HuH-7 (cell line): ENCODE results near the gene MBNL2.

Experiments
- DNase-seq: peaks from one replicate; pipeline ENCODE4 v3.0.0; 2011; ENCODE audit warnings: low spot score

The MBNL2 gene

DNA sequence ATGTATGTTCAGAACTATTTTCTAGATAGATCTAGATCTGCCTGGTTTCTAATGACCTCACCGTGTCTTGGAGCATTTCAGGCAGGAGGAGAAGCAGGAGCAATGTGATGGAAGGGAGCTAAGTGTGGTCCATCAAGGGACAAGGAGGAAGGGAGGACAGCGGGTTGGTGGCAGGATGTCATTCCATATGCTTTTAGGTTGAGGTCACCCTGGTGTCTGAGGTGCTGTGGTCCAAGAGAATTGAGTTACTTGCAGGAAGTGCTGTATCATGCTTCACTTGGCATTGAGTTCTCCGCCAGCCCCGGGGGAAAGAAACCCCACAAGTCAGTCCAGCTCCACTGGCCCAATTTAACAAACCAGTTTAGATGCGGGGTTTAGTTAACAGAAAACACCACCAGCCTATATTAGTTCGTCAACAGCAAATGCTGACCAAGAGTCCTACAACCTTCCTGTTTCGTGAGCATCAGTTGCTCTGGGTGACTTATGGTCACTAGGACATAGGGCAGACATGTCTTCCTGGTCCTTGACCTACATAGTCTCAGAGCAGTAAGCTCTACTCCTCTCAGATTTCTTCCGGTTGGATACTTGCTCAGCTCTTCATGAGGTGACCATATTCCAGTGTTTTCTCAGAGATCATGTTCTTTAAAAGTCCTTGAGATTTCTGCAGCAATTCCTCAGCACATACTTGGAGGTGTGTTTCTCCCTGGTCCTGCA is 79.4 kb downstream of the MBNL2 start:
- DNase-seq: no peak

DNA sequence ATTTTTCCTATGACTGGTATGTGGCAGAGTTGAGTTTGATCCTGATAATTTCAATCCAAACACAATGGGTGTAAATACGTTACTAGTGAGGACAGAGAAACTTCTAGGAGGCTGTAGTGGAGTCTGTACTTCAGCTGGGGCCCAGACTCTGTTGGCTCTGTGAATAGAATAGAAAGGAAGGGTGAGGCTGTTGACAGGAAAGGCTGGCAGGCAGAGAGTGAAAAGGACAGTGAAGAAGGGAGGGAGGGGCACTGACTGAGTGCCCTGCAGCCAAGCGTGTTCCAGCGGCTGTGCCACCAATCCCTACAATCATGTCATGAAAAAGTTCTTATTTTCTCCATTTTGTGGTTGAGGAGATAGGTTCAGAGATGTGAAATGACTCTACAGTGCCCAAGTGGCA is 80.5 kb downstream of the MBNL2 start:
- no peak for DNase-seq

DNA sequence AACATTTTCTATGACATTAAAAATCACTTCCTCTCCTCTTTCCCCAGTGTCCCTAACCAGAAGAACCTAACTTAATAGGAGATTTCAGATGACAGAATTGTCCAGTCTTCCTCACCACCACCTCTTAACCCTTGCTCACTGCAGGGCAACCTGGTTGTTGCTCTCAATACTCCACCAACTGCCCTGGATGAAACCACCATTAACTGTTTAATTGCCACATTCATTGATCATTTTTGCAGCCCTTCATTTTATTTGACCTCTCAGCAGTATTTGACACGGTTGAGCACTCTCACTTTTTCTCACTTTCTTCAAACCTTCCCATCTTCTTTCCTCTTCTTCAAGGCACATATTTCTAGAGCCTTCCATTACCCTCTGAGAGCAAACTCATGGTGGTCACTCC is 84.0 kb downstream of the MBNL2 start:
- no peak for DNase-seq

DNA sequence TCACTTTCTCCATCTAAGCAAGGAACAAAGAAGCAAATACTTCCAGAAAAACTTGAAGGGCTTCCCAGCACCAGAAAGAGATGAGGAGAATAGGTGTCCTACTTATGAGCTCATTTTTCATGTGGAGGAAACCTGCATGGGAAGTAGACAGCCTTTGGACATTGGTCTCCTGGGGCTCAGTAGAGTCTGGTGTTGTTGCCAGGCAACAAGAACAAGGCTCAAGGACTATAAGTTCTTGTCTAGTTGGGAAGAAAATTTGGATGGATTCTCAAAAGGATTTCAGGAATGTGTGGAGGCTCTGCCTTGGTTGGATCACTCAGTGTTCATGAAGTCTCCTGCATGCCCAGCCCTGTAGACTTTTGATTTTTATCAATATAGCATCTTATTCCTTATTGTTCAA is 84.5 kb downstream of the MBNL2 start:
- DNase-seq: no peak

DNA sequence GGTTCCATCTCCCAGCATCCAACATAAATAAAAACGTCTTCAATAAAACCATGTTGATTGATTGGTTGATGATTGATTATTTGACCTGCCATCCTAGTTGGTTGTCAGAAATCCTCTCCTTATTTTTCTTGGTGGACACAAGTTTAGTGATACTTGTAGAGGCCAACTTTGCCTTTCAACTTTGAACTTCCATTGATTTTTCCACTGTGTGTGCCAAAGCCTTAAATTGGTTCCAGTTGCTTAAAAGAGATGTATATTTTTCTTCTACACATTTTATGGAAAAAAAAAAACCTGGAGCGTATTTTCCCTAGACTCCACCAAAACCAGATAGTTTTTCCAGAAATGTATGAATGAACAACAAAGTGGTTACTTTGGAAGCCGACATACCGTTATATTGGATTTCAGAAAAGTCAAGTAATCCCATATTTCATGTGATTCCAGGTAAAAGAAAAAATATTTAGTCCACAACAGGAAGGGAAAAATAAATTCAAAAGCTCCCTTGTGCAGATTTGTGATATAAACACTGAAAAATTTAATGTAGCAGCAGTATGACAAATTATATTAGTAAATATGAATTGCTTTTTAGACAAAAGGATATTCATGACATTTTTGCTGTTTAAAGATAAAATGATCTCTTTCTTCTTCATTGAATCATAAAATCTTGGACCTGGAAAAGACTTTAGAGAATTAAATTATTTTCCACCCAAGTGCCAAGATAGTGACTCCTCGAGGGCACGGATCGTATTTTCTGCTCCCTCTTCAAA is 85.2 kb downstream of the MBNL2 start:
- DNase-seq: no peak

DNA sequence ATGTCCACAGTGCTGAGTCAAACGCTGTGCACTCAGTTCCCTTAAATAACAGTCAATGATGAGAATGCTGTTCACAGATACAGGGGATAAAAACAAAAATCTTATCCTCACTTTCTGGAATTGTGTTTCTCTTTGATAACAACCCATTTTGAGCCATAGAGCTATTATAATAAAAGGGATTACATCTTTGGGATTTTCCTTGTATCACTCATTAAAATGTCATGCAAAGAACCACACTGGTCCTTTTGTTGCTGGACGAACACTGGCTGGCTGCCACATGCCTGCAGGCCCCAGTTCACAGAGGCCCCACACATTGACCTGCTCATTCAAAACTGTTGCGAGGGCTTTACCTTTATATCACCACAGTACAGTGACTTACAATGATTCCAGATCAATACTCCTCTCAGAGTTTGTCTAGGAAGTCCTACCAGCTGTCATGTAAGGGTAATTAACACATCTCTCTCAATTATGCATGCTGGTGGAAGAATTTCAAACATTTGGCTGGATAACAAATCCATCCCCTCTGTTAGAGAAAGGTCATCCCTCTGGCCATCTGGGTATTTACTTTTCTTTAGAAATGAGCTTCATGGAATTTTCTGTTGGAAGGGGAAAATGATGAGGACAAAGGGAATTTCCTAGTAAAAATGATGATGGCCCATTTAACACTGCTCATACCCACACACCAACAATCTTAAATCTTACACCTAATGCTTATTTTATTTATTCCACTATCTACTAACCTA is 85.9 kb downstream of the MBNL2 start:
- peak; percentile 15 for DNase-seq

DNA sequence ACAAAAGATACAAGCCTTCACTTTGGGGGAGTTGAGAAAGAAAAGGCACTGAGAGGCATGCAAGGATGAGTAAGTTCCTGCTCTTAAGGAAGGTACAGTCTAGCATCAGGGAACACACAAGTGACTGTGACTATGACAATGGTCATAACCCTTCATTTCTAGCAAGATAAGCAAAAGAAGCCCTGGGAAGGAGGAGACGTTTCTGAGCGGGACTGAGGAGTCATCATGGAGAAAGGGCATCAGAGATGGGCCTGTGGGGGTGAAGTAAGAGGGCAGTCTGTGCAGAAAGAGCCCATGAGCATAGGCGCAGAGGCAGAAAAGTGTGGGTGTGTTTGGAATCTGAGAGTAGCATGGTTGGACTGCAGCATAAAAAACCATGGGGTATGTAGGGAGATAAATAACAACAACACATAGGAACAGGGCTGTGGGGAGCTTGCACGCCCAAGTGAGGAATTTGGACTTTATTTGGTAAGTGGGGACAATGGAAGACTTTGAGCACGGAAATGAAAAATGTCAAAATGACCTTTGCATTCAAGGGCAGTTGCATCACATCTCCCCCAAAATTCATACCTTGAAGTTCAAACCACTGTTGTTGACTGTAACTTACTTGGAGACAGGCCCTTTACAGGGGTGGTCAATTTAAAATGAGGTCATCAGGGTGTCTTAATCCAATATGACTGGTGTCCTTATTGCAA is 86.7 kb downstream of the MBNL2 start:
- DNase-seq: no peak

DNA sequence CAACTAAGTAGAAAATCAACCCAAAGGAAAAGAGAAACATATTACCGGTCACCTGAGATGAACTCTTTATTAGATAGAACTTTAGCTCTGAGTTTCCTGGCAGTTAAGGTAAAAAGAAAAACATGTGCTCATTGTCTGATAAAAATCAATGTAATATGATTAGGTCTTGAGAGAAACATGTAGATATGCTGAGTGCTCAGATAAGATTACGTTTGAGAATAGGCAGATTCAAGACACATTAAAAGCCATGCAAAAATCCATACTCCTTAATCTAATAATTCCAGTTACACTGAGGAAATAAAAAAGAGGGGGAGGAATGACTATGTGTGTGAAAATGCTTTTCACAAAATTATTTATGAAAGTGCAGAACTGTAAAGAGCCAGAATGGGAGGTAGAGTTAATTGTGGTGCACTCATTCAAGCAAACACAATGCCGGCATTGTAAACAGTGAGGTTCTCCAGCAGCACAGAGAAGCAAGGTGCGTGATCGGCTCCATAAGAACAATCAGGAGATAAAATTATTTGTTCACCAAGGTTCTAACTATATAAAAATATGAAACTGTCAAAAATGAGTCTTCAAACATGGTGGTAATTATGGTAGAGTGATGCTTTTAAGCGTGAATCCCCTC is 88.8 kb downstream of the MBNL2 start:
- no peak for DNase-seq

DNA sequence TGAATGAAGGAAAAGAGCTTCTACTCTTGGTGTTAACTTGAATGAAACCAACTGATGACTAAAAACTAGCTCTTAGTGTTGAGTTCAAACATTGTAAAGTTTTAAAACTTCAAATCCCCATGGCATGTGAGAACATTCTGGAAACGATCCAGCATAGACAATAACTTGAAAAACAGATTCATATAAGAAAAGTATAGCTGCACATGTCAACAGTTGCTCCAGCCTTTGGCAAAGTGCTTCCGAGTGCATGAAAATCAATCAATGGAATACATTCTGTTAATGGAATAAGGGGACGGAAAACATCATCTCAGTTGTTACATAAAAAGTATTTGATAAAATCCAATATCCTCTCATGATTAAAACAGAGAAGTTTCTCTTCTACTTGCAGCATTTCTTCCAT is 89.8 kb downstream of the MBNL2 start:
- no peak for DNase-seq

DNA sequence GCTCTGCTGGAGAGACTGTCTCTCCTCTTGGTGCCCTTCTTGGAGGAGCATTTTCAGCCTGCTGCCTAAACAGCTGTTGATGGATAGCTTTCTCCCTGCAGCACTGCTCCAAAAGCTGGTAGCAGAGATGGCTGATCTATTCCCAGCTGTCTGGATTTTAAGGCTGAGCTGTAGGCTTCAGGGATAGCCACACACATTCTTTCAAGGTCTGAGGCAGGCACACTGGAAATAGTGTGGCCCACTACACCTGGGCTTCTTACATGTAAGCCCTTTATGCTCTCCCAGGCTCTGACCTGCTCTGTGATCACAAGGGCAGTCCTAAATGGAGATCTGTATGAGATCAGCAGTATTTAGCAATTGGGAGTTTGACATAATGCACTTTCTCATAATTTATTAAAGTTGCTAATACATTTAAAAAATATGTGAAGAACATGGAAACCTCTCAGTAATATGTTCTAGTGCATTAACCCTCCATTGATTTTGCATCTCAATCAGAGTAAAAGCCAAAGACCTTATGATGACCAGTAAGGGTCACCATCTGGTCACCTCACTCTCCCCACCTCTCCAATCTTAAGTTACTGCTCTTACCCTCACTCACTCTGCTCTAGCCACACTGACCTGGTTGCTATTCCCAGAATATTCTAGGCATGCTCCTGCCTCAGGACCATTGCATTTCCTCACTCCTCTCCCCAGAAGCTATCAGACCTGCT is 91.6 kb downstream of the MBNL2 start:
- DNase-seq: no peak

DNA sequence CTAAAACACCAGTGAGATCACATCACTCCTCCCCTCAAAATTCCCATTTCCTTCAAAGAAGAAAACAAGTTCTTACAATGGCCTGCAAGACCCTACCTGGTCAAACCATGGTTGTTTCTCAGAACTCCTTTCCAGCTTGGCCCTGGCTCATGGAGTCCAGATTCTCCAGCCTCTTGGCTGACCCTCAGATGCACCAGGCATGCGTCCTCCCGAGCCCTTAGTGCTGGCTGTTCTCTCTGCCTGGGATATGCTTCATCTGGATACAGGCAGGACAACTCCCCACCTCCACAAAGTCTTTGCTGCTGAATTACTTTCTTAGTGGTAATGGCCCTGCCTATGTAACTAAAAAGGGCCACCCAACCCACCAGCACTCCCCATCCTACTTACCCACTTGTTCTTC is 94.3 kb downstream of the MBNL2 start:
- no peak for DNase-seq

DNA sequence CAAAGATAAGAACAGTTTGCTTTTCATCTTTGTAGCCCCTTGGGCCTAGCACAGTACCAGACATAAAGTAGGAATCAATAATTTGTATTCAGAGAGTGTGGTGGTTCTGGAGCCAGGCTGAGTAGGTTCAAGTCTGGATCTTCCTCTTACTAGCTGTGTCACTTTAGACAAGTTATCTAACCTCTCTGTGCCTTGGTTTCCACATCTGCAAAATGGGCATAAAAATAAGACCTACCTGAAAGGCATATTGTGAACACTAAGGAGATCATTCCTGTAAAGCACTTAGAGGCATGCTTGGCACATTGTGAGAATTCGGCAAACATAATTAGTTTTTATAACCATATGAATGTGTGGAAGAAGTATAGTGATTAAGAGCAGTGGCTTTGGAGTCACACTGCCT is 95.8 kb downstream of the MBNL2 start:
- no peak for DNase-seq

DNA sequence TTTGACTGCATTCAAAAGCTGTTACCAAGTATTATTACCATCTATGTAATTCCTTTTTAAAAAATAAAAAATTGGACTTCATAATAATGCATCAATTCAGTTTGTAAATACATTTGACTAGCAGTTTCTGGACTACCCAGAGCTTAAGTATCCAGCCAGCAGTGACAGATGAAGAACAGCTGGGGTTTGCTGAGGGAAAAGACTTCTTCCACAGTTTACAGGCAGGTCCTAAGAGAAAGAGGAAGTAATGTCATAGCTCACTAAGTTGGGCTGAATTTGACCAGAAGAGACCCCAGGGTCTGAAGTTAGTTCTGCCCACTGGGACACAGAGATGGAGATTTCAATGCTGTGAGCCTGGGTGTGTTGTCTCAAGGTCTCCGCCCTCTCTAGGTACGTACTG is 96.4 kb downstream of the MBNL2 start:
- no peak for DNase-seq

DNA sequence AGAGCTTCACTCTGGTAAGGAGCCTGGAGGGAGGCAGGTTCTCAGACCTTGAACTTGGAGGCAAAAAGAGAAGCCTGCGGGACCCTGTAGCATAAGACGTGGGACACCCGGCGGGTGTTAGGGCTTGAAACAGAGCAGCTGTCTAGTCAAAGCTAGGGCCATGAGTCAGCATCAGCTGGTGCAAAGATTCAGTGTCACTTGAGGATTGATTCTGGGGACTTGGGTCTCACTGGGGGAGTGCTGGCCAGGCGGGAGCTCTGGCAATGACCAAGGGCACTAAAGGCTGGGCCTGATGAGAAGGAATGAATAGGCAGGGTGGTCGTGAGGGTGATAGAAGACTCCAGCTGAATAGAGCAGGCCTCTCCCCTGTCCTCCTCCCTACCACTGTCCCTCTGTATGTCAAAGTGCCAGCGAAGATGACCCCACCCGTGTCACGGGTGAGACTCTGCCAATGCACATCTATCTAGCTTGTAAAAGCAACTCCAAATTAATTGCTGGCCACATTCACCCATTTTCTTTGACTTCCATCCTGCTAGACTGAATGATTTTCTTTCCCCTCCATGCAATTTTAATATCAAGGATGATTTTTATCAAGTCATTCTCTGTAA is 97.1 kb downstream of the MBNL2 start:
- DNase-seq: no peak

DNA sequence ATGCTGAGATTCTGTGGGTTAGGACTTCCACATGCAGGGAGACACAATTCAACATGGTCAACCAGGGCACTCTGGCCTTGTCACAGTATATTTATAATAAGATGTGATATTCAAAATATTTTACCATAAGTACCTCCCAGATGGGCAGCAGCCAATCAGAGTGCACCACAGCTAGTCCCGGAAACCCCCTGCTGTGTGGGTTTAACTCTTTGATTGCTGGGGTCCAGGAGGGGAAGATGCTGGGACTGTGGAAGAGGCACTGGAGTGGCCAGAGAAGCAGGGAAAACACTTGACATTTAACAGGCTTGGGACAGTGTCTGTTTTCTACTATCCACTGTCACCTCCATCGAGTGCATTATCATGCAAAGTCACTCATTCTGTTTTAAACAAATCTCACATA is 99.0 kb downstream of the MBNL2 start:
- DNase-seq: no peak

DNA sequence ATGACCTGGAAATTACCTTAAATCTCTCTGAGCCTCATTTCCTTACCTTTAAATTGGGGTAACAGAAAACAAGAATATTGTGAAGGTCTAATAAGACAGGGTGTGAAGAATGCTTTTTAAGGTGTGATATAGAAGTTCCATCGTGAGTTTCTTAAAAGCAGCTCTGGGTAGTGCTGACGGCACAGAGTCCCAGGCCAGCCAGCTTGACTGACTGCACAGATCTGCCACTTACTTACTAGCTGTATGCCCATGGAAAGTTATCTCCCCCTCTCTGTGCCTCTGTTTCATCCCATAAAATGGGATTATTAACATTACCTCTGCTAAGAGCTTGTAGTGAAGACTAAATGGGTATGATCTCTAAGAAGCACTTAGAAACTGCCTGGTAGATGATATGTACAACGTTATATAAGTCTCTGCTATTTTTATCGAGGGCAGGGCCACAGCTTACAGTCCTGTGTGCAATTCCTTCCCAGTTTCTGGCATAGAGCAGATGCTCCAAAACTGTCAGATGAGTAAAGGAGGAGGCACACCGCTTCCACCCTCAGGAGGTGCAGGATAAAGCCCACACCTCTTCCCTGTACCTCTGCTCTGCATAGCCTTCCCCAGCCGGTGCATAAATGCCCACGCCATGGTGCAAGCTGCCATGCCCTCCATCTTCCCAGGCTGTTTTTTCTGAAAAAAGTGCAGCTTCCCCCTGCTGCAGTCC is 99.6 kb downstream of the MBNL2 start:
- no peak for DNase-seq

DNA sequence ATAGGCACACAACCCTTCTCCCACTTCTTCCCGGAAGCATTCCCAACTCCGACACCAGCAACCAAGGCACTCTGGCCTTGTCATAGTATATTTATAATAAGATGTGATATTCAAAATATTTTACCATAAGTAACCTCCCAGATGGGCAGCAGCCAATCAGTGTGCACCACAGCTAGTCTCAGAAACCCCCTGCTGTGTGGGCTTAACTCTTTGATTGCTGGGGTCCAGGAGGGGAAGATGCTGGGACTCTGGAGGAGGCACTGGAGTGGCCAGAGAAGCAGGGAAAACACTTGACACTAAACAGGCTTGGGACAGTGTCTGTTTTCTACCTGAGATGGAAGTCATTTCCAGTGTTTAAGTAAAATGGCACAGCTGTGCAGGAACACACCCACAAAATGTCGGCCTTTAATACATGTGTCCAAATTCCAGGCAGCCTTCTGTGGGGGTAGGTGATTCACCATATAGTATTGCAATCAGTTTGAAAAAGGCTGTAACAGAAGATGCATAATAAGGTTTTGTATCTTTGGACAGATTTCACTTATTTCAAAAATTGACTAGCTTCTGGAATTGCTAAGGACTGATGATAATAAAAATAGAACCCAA is 100.7 kb downstream of the MBNL2 start:
- no peak for DNase-seq

DNA sequence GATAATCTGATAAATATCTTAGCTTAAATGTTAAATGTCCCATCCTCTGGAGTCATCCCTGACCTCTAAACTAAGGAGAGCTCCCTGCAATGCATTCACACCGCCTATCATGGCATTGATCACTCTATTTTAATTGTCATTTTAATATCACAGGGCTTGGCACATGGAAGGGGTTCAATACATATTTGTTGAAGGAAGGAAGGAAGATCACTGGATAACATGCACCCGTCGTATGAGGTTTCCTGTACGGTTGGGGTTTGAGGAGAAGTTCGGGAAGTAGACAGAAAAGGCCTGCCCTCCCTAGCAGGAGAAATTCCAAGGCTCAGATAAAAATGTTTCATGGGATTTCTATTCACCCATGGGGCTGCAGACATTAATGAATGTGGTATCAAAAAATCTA is 102.0 kb downstream of the MBNL2 start:
- no peak for DNase-seq

DNA sequence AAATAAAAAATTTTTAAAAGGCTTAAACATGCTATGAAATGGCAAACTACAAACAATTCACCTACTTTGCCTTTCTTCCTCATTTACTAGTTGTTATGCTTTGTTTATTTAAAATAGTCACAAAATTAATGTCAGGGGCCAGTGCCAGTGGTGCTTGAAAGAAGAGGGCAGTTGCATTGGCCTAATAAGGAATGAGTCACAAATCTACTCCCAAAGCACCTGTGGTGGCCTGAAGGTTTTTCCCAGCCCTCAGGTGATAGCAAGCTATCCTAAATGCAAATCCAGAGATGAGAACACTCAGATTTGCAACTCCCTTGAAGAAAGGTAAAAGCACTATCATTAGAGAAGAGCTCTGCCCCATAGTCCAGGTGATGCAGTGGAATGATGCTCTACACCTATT is 103.6 kb downstream of the MBNL2 start:
- no peak for DNase-seq

DNA sequence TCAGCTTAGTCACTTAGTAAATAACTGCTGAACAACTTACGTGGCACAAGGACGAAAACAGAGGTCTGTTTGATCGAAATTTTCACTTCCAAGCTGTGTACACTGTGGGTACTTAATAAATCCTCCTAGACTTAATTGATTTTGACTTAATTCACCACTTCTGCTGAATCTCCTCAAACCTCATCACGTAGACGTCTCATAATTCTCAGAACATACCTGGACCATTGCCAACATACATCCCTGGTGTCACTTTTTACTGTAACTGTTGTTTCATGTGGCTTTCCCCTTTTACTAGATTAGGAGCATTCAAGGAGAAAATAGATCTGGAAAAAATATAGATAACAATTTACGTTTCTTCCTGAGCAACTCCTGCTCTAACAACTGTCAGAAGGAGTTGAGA is 105.0 kb downstream of the MBNL2 start:
- no peak for DNase-seq
